Liver (tissue), 9 donors: ENCODE measurements around the gene TMEM14A. TPM values are rescaled to one million over a fixed set of nuclear protein-coding genes. Genes with fewer than 3 reads are reported as not detected.

Experiments
- DNase-seq: peaks from one replicate; pipeline ENCODE4 v3.0.0-alpha.2; 2017; ENCODE audit warnings: low spot score
- H3K27ac ChIP-seq, 2 donors: one replicate each; pipeline ENCODE4 v1.7.0; 2013; ENCODE audit warnings: inconsistent platforms in 2 of 2, low read length in 2 of 2, control low read depth in 1 of 2, low read depth in 1 of 2, mild to moderate bottlenecking in 1 of 2
- H3K27me3 ChIP-seq, 4 donors: one replicate each; pipeline versions ENCODE4 v1.6.1 to v1.7.0; 2013; ENCODE audit warnings: low read length in 3 of 4, inconsistent platforms in 1 of 4, mild to moderate bottlenecking in 1 of 4, moderate library complexity in 1 of 4; ENCODE audit not compliant: control insufficient read depth in 4 of 4, insufficient read depth in 4 of 4
- H3K36me3 ChIP-seq, 4 donors: one replicate each; pipeline versions ENCODE4 v1.6.1 to v1.7.0; 2013; ENCODE audit warnings: low read length in 3 of 4, mild to moderate bottlenecking in 3 of 4, low read depth in 1 of 4, moderate library complexity in 1 of 4; ENCODE audit not compliant: control insufficient read depth in 4 of 4, insufficient read depth in 3 of 4
- H3K4me1 ChIP-seq, 4 donors: one replicate each; pipeline versions ENCODE4 v1.6.1 to v1.7.0; 2013; ENCODE audit warnings: low read length in 3 of 4, mild to moderate bottlenecking in 3 of 4, moderate library complexity in 1 of 4; ENCODE audit not compliant: control insufficient read depth in 4 of 4, insufficient read depth in 4 of 4
- H3K4me3 ChIP-seq, 3 donors: one replicate each; pipeline versions ENCODE4 v1.6.1 to v1.7.0; 2013; ENCODE audit warnings: low read length in 3 of 3, control low read depth in 1 of 3, low read depth in 1 of 3, mild to moderate bottlenecking in 1 of 3
- H3K9ac ChIP-seq, 2 donors: one replicate each; pipeline ENCODE4 v1.7.0; 2013; ENCODE audit warnings: low read length in 2 of 2, mild to moderate bottlenecking in 2 of 2, moderate library complexity in 2 of 2, control low read depth in 1 of 2, low read depth in 1 of 2
- H3K9me3 ChIP-seq, 4 donors: one replicate each; pipeline versions ENCODE4 v1.6.1 to v1.7.0; 2013; ENCODE audit warnings: low read length in 3 of 4; ENCODE audit not compliant: control insufficient read depth in 4 of 4
- EGR1 ChIP-seq, 2 donors: IDR thresholded peaks; 2 replicates each; pipeline ENCODE4 v1.6.1; 2016 to 2018; ENCODE audit warnings: antibody characterized with exemption in 2 of 2, low read depth in 2 of 2
- FOXA2 ChIP-seq: IDR thresholded peaks from 2 replicates; pipeline ENCODE4 v1.6.1; 2016; ENCODE audit warnings: antibody characterized with exemption
- GABPA ChIP-seq, 2 donors: IDR thresholded peaks in 1 of 2; conservative IDR thresholded peaks in 1 of 2; 2 replicates each; pipeline ENCODE4 v1.6.1; 2016; ENCODE audit warnings: antibody characterized with exemption in 2 of 2, mild to moderate bottlenecking in 1 of 2, moderate library complexity in 1 of 2
- HNF4G ChIP-seq: IDR thresholded peaks from 2 replicates; pipeline ENCODE4 v1.6.1; 2016; ENCODE audit warnings: antibody characterized with exemption
- JUND ChIP-seq, 2 donors: IDR thresholded peaks; 2 replicates each; pipeline ENCODE4 v1.6.1; 2016; ENCODE audit warnings: antibody characterized with exemption in 2 of 2
- NR2F2 ChIP-seq: IDR thresholded peaks from 2 replicates; pipeline ENCODE4 v1.6.1; 2016; ENCODE audit warnings: antibody characterized with exemption
- RAD21 ChIP-seq, 2 donors: IDR thresholded peaks; 2 replicates each; pipeline ENCODE4 v1.6.1; 2016; ENCODE audit warnings: antibody characterized with exemption in 2 of 2, mild to moderate bottlenecking in 2 of 2
- RXRA ChIP-seq, 2 donors: IDR thresholded peaks; 2 replicates each; pipeline ENCODE4 v1.6.1; 2017 to 2018; ENCODE audit warnings: antibody characterized with exemption in 2 of 2, mild to moderate bottlenecking in 1 of 2
- SP1 ChIP-seq: IDR thresholded peaks from 2 replicates; pipeline ENCODE4 v1.6.1; 2018; ENCODE audit warnings: antibody characterized with exemption, mild to moderate bottlenecking
- TAF1 ChIP-seq: conservative IDR thresholded peaks from 2 replicates; pipeline ENCODE4 v1.6.1; 2016; ENCODE audit warnings: antibody characterized with exemption, mild to moderate bottlenecking
- WGBS: extraction: QIAGEN DNeasy Blood & Tissue Kit; methylation state at CpG from one replicate; pipeline ENCODE4 v1.1.7; 2013; 5-methylcytosine and 5-hydroxymethylcytosine counted together
- polyA plus RNA-seq, 2 donors: library from polyadenylated mRNA; stranded (reverse) in 1 of 2; unstranded in 1 of 2; fragments of 200-250 nt in 1 of 2; fragments of >200 nt in 1 of 2; fragmentation: Nextera tagmentation in 1 of 2; extraction: Ambion mirVana in 1 of 2; gene quantifications; one replicate each; pipeline versions ENCODE4 v1.2.1 to v1.2.3, GENCODE V29; 2013 to 2015
- total RNA-seq, 2 donors: library from RNA; depleted of rRNA; stranded (reverse); fragments of >200 nt; gene quantifications; one replicate each; pipeline ENCODE4 v1.2.3, GENCODE V29; 2014
- TF ChIP-seq, protein P1 (sequence below): IDR thresholded peaks from 2 replicates; pipeline ENCODE4 v1.6.1; 2016; ENCODE audit warnings: antibody characterized with exemption, mild to moderate bottlenecking
- TF ChIP-seq, protein P2 (sequence below): IDR thresholded peaks from 2 replicates; pipeline ENCODE4 v1.6.1; 2016; ENCODE audit warnings: antibody characterized with exemption
- TF ChIP-seq, protein P3 (sequence below): IDR thresholded peaks from 2 replicates; pipeline ENCODE4 v1.6.1; 2016; ENCODE audit warnings: antibody characterized with exemption
- TF ChIP-seq, protein P4 (sequence below): fragments of 150-350 bp; IDR thresholded peaks from 2 replicates; pipeline ENCODE4 v1.5.1; 2017; ENCODE audit warnings: improper control_type of control experiment, low read depth, low read length; ENCODE audit not compliant: missing input control
- donor health status: healthy.
- donor health status: healthy.
- donor health status: healthy.
- donor health status: healthy.
- donor health status: healthy.

Gene TMEM14A
- total and polyA plus RNA-seq, 4 donors, result 15.6 to 63.6 (median 22.9) TPM

DNA sequence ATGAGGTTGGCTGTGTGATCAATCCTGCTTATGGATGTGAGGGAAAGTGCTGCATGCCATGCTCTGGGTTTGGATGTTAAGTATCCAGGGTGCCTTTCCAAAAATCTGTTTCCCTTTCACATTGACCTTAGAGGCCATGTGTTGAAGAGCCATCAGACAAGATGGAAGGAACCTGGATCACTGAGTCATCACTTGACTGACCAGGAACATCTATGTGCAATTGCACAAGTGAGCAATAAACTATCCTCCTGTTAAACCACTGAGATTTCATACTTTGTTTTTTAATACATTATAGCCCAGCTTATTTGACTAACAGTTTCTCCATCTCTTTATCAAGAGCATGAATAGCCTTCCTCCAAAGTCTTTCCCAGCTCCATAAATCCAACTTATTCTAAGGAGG, 17.8 kb upstream of the TMEM14A start:
- TF ChIP-seq RXRA (IDR thresholded peaks at IDR 0.05) (no peak), NR2F2 (no peak), GABPA (IDR thresholded peaks at IDR 0.05 in 1 of 2, conservative IDR thresholded peaks at IDR 0.05 in 1 of 2) (no peak)
- TF ChIP-seq, protein P1, sequence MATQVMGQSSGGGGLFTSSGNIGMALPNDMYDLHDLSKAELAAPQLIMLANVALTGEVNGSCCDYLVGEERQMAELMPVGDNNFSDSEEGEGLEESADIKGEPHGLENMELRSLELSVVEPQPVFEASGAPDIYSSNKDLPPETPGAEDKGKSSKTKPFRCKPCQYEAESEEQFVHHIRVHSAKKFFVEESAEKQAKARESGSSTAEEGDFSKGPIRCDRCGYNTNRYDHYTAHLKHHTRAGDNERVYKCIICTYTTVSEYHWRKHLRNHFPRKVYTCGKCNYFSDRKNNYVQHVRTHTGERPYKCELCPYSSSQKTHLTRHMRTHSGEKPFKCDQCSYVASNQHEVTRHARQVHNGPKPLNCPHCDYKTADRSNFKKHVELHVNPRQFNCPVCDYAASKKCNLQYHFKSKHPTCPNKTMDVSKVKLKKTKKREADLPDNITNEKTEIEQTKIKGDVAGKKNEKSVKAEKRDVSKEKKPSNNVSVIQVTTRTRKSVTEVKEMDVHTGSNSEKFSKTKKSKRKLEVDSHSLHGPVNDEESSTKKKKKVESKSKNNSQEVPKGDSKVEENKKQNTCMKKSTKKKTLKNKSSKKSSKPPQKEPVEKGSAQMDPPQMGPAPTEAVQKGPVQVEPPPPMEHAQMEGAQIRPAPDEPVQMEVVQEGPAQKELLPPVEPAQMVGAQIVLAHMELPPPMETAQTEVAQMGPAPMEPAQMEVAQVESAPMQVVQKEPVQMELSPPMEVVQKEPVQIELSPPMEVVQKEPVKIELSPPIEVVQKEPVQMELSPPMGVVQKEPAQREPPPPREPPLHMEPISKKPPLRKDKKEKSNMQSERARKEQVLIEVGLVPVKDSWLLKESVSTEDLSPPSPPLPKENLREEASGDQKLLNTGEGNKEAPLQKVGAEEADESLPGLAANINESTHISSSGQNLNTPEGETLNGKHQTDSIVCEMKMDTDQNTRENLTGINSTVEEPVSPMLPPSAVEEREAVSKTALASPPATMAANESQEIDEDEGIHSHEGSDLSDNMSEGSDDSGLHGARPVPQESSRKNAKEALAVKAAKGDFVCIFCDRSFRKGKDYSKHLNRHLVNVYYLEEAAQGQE, result no peak
- TF ChIP-seq, protein P2, sequence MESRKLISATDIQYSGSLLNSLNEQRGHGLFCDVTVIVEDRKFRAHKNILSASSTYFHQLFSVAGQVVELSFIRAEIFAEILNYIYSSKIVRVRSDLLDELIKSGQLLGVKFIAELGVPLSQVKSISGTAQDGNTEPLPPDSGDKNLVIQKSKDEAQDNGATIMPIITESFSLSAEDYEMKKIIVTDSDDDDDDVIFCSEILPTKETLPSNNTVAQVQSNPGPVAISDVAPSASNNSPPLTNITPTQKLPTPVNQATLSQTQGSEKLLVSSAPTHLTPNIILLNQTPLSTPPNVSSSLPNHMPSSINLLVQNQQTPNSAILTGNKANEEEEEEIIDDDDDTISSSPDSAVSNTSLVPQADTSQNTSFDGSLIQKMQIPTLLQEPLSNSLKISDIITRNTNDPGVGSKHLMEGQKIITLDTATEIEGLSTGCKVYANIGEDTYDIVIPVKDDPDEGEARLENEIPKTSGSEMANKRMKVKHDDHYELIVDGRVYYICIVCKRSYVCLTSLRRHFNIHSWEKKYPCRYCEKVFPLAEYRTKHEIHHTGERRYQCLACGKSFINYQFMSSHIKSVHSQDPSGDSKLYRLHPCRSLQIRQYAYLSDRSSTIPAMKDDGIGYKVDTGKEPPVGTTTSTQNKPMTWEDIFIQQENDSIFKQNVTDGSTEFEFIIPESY, result no peak
- TF ChIP-seq, protein P3, sequence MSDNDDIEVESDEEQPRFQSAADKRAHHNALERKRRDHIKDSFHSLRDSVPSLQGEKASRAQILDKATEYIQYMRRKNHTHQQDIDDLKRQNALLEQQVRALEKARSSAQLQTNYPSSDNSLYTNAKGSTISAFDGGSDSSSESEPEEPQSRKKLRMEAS, result no peak

DNA sequence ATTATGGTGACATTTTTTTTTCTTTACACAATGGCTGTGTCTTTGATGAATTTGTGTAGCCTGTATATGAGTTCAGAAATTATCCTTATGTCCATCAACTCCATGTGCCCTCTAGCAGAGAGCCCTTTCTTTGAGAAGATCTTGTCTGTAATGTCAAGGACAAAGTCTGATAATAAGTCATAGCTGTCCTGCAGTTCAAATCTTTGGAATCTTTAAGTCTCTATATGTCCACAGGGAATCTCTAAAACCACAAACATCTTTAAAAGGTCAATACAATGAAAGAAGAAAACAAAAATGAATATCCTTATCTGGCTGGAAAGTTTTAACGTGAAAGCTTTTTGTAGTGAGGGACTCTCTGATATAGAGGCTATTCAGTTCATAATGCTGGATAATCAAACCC, 16.9 kb upstream of the TMEM14A start:
- Histone ChIP-seq H3K4me3 (no peak overlapping the region), H3K4me1 (no peaks in the 10 kb centered on the region), H3K36me3 (no peaks in the 10 kb centered on the region), H3K9me3 (no peaks in the 10 kb centered on the region), H3K27me3 (no peaks in the 10 kb centered on the region), H3K9ac (no peak overlapping the region), H3K27ac (no peak overlapping the region)
- WGBS, result 93% methylated on average over 1 of the region's 1 CpG
- TF ChIP-seq, protein P1, result no peak
- TF ChIP-seq GABPA (IDR thresholded peaks at IDR 0.05 in 1 of 2, conservative IDR thresholded peaks at IDR 0.05 in 1 of 2) (no peak), NR2F2 (no peak), HNF4G (no peak), SP1 (no peak), TAF1 (no peak), FOXA2 (no peak), EGR1 (IDR thresholded peaks at IDR 0.05; ENCODE audit: low read depth in 2 of 2) (no peak), JUND (IDR thresholded peaks at IDR 0.05) (no peak), RAD21 (IDR thresholded peaks at IDR 0.05) (no peak)
- TF ChIP-seq, protein P3, result no peak
- TF ChIP-seq, protein P4, sequence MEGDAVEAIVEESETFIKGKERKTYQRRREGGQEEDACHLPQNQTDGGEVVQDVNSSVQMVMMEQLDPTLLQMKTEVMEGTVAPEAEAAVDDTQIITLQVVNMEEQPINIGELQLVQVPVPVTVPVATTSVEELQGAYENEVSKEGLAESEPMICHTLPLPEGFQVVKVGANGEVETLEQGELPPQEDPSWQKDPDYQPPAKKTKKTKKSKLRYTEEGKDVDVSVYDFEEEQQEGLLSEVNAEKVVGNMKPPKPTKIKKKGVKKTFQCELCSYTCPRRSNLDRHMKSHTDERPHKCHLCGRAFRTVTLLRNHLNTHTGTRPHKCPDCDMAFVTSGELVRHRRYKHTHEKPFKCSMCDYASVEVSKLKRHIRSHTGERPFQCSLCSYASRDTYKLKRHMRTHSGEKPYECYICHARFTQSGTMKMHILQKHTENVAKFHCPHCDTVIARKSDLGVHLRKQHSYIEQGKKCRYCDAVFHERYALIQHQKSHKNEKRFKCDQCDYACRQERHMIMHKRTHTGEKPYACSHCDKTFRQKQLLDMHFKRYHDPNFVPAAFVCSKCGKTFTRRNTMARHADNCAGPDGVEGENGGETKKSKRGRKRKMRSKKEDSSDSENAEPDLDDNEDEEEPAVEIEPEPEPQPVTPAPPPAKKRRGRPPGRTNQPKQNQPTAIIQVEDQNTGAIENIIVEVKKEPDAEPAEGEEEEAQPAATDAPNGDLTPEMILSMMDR, result no peak
- TF ChIP-seq, protein P2, result no peak
- no peak for DNase-seq

More for the DNA sequence above, 17.8 kb upstream of the TMEM14A start:
- no peak overlapping the region for H3K9ac ChIP-seq
- no peaks in the 10 kb centered on the region for H3K27me3 ChIP-seq
- H3K4me1 ChIP-seq, result no peaks in the 10 kb centered on the region
- DNase-seq, result no peak
- H3K9me3 ChIP-seq, result no peaks in the 10 kb centered on the region
- no peaks in the 10 kb centered on the region for H3K36me3 ChIP-seq
- H3K27ac ChIP-seq, result no peak overlapping the region
- no peak overlapping the region for H3K4me3 ChIP-seq
